ENCODE measurements around the gene GRIN3B. TPM values are rescaled to one million over a fixed set of nuclear protein-coding genes. Genes with fewer than 3 reads are reported as not detected.
A peak's percentile ranks its signal among the peaks of the same experiment; 100 is the strongest.

The GRIN3B gene
- total and polyA plus RNA-seq, 9 of the 15 experiments (the other 6 are each of a cell fraction or from before 2014, with no cell fraction given) = 0.06 to 0.95 (median 0.19) TPM; not detected in 6

GRCh38 chr19:1025960-1026782 is 26.0 kb downstream of the GRIN3B start, which contains the start of gene CNN2 (continued):
- TF ChIP-seq POLR2AphosphoS2 (IDR thresholded peaks at IDR 0.05; ENCODE audit: low read length) = no peak
- TF ChIP-seq SOX6 (IDR thresholded peaks at IDR 0.05) = no peak
- TF ChIP-seq ZBTB12 (CRISPR knock-in tag; IDR thresholded peaks at IDR 0.05) = no peak
- no peak for TF ChIP-seq MEIS2 (IDR thresholded peaks at IDR 0.05; ENCODE audit: partially characterized antibody)
- TF ChIP-seq DDX20 (tag; IDR thresholded peaks at IDR 0.05; ENCODE audit: low read depth) = no peak
- no peak for TF ChIP-seq CBX3 (IDR thresholded peaks at IDR 0.05; ENCODE audit: borderline replicate concordance in 1 of 2, low read length in 2 of 2)
- peak; percentile 52 for TF ChIP-seq FIP1L1 (IDR thresholded peaks at IDR 0.05; ENCODE audit: low read depth, low read length, poor library complexity, severe bottlenecking)
- no peak for TF ChIP-seq ZBTB9 (CRISPR knock-in tag; IDR thresholded peaks at IDR 0.05)
- no peak for TF ChIP-seq CBFA2T2 (conservative IDR thresholded peaks at IDR 0.05)
- no peak for TF ChIP-seq GATAD2A (IDR thresholded peaks at IDR 0.05)
- TF ChIP-seq GMEB1 (CRISPR knock-in tag; IDR thresholded peaks at IDR 0.05) = 0 out of 2 replicates have a peak, but pooled peaks have one; percentile 4
- TF ChIP-seq PHF8 (IDR thresholded peaks at IDR 0.05; ENCODE audit: borderline replicate concordance, low read length) = peak; percentile 64; the same call in 1 of the 2 replicates
- TF ChIP-seq MAX (CRISPR knock-in tag; IDR thresholded peaks at IDR 0.05) = 0 out of 2 replicates have a peak, but pooled peaks have one; percentile 28
- no peak for TF ChIP-seq SLC30A9 (CRISPR knock-in tag; IDR thresholded peaks at IDR 0.05)
- no peak for TF ChIP-seq ZBTB49 (CRISPR knock-in tag; IDR thresholded peaks at IDR 0.05; ENCODE audit: borderline replicate concordance)

Measured in K562 (cell line).